SU-DHL-6 (cell line): Measurements from ENCODE around the gene HSPA2.
"Not testable (repeated sequence)": the region's sequence is repeated elsewhere in the genome, so short reads cannot be mapped to it uniquely, and the experiment has no call there.

Source experiments
- H2AFZ ChIP-seq: fragments of 200-600 bp; sonication (generic); 2 replicates; pipeline ENCODE4 v1.6.1; 2014; ENCODE audit warnings: low read depth, mild to moderate bottlenecking, moderate library complexity, mixed read lengths, antibody characterized with exemption, low read length; ENCODE audit not compliant: severe bottlenecking
- H3F3A ChIP-seq: fragments of 200-600 bp; shearing (Covaris generic); 2 replicates; pipeline ENCODE4 v1.6.0; 2016; ENCODE audit warnings: antibody characterized with exemption, mild to moderate bottlenecking; ENCODE audit not compliant: insufficient read depth
- H3K27ac ChIP-seq: fragments of 200-600 bp; sonication (generic); 2 replicates; pipeline ENCODE4 v1.5.1; 2016; ENCODE audit warnings: low read depth, mild to moderate bottlenecking, low read length, moderate library complexity, mixed read lengths
- H3K27me3 ChIP-seq: fragments of 200-600 bp; sonication (generic), shearing (Covaris generic); 2 replicates; pipeline ENCODE4 v1.6.0; 2014; ENCODE audit warnings: mild to moderate bottlenecking, low read length
- H3K36me3 ChIP-seq: fragments of 200-600 bp; sonication (generic); 2 replicates; pipeline ENCODE4 v1.6.1; 2014; ENCODE audit warnings: mild to moderate bottlenecking, low read length, mixed read lengths
- H3K4me2 ChIP-seq: fragments of 300-600, 200-600 bp; shearing (Covaris generic), sonication (generic); 2 replicates; pipeline ENCODE4 v1.6.0; 2014; ENCODE audit warnings: low read length, low read depth, mild to moderate bottlenecking; ENCODE audit not compliant: poor library complexity, severe bottlenecking
- H3K4me3 ChIP-seq: fragments of 200-600 bp; sonication (generic); 2 replicates; pipeline ENCODE4 v1.5.1; 2014; ENCODE audit warnings: antibody characterized with exemption, low read length, mild to moderate bottlenecking, mixed read lengths; ENCODE audit not compliant: insufficient read depth, poor library complexity, severe bottlenecking
- H3K79me2 ChIP-seq: fragments of 200-600 bp; sonication (generic); 2 replicates; pipeline ENCODE4 v1.6.1; 2014; ENCODE audit warnings: mild to moderate bottlenecking, low read length, moderate library complexity; ENCODE audit not compliant: insufficient read depth
- H3K9ac ChIP-seq: fragments of 200-600 bp; sonication (generic); 2 replicates; pipeline ENCODE4 v1.7.0; 2014; ENCODE audit warnings: mild to moderate bottlenecking, low read length
- H3K9me2 ChIP-seq: fragments of 200-600 bp; sonication (generic); replicated peaks from 2 replicates; pipeline ENCODE4 v1.6.1; 2014; ENCODE audit warnings: low read length; ENCODE audit not compliant: insufficient read depth
- H3K9me3 ChIP-seq: fragments of 200-600 bp; sonication (generic); 2 replicates; pipeline ENCODE4 v1.6.1; 2014; ENCODE audit warnings: low read length, mixed read lengths; ENCODE audit not compliant: insufficient read depth
- H4K20me1 ChIP-seq: fragments of 200-600 bp; sonication (generic); 2 replicates; pipeline ENCODE4 v1.6.1; 2014; ENCODE audit warnings: low read depth, mild to moderate bottlenecking, antibody characterized with exemption, low read length, moderate library complexity, mixed read lengths
- EZH2phosphoT487 ChIP-seq: fragments of 200-600 bp; sonication (generic), shearing (Covaris generic); conservative IDR thresholded peaks from 2 replicates; pipeline ENCODE4 v1.6.1; 2018; ENCODE audit warnings: mild to moderate bottlenecking, antibody characterized with exemption, low read length, moderate library complexity, mixed read lengths
- TF ChIP-seq, protein P1 (sequence below): fragments of 200-600 bp; sonication (generic); IDR thresholded peaks from one replicate; pipeline ENCODE4 v1.5.1; 2017; ENCODE audit warnings: antibody characterized with exemption, mild to moderate bottlenecking, low read length, moderate library complexity; ENCODE audit not compliant: insufficient read depth, poor library complexity, severe bottlenecking

HSPA2 gene

DNA sequence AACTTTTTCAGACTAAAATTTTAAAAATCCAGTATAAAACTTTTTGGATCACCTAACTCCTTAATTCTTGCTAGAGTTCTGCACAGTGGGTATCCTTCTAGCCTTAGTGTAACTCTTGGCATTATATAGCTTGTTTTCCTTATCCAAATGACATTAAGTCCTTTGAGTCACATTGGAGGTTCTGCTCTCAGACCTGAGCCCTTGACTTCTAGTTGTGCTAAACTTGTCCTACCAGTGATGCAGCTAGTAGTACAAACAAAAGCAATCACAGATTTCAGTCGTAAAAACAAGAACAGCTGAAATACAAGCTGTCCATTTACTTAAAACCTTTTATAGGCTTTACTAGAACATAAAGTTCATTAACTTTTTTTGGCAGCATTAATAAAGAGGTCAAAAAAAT is 25.5 kb upstream of the HSPA2 start:
- Histone ChIP-seq H4K20me1 (peaks cover 56% of the 10 kb centered on the region), H3K27ac (no peak overlapping the region), H3K4me3 (no peak overlapping the region)

DNA sequence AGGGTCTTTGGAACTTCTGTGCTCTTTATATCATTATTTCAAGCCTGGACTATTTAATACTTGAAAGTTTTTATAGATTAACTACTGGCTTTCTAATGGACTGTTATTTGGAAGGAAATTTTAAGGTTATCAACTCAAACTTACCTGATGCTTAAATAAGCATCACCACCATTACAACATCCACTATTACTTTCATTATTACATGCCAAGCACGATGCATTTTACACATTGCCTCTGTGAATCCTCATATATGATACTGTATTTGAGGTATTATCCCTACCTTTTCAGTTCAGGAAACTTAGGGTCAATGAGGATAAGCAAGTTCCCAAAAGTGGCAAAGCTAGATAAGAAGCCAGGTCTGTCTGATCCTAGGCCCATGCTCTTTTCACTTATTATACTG is 23.6 kb upstream of the HSPA2 start:
- H3K9me3 ChIP-seq = no peaks in the 10 kb centered on the region
- H3F3A ChIP-seq = peaks cover 11% of the 10 kb centered on the region; the same call in 1 of the 2 replicates
- no peaks in the 10 kb centered on the region for H3K9me2 ChIP-seq
- H3K36me3 ChIP-seq = peaks cover 21% of the 10 kb centered on the region
- no peak overlapping the region for H3K4me3 ChIP-seq
- no peak overlapping the region for H2AFZ ChIP-seq
- peaks cover 57% of the 10 kb centered on the region for H4K20me1 ChIP-seq
- no peak overlapping the region for H3K4me2 ChIP-seq
- H3K27ac ChIP-seq = no peak overlapping the region
- H3K9ac ChIP-seq = no peak overlapping the region
- peaks cover 100% of the 10 kb centered on the region for H3K79me2 ChIP-seq
- no peaks in the 10 kb centered on the region for H3K27me3 ChIP-seq
- no peak for TF ChIP-seq EZH2phosphoT487
- TF ChIP-seq, protein P1, sequence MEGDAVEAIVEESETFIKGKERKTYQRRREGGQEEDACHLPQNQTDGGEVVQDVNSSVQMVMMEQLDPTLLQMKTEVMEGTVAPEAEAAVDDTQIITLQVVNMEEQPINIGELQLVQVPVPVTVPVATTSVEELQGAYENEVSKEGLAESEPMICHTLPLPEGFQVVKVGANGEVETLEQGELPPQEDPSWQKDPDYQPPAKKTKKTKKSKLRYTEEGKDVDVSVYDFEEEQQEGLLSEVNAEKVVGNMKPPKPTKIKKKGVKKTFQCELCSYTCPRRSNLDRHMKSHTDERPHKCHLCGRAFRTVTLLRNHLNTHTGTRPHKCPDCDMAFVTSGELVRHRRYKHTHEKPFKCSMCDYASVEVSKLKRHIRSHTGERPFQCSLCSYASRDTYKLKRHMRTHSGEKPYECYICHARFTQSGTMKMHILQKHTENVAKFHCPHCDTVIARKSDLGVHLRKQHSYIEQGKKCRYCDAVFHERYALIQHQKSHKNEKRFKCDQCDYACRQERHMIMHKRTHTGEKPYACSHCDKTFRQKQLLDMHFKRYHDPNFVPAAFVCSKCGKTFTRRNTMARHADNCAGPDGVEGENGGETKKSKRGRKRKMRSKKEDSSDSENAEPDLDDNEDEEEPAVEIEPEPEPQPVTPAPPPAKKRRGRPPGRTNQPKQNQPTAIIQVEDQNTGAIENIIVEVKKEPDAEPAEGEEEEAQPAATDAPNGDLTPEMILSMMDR = no peak

More for the DNA sequence above, 25.5 kb upstream of the HSPA2 start:
- Histone ChIP-seq H3K36me3 (peaks cover 20% of the 10 kb centered on the region), H3K9ac (no peak overlapping the region), H3K9me3 (no peaks in the 10 kb centered on the region), H2AFZ (no peak overlapping the region), H3K9me2 (no peaks in the 10 kb centered on the region), H3K79me2 (peaks cover 100% of the 10 kb centered on the region), H3K4me2 (no peak overlapping the region), H3K27me3 (no peaks in the 10 kb centered on the region), H3F3A (peaks cover 17% of the 10 kb centered on the region)
- TF ChIP-seq, protein P1 = no peak
- TF ChIP-seq EZH2phosphoT487 = no peak

DNA sequence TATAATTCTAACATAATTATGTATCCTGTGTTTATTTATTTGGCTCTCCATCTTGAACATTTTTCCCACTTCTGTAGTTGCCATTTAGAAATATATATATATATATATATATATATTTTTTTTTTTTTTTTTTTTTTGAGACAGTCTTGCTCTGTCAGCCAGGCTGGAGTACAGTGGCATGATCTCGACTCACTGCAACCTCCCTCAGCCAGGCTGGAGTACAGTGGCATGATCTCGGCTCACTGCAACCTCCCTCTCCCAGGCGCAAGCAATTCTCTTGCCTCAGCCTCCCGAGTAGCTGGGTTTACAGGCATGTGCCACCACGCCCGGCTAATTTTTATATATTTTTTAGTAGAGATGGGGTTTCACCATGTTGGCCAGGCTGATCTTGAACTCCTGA is 22.9 kb upstream of the HSPA2 start:
- Histone ChIP-seq H3K79me2 (peaks cover 100% of the 10 kb centered on the region), H4K20me1 (peaks cover 55% of the 10 kb centered on the region), H3K36me3 (peaks cover 24% of the 10 kb centered on the region), H3F3A (peaks cover 11% of the 10 kb centered on the region; the same call in 1 of the 2 replicates)
- H3K27me3 ChIP-seq, H3K4me3 ChIP-seq, H3K4me2 ChIP-seq, H3K9me2 ChIP-seq, H3K27ac ChIP-seq, H2AFZ ChIP-seq, H3K9ac ChIP-seq, H3K9me3 ChIP-seq: not testable (repeated sequence)

DNA sequence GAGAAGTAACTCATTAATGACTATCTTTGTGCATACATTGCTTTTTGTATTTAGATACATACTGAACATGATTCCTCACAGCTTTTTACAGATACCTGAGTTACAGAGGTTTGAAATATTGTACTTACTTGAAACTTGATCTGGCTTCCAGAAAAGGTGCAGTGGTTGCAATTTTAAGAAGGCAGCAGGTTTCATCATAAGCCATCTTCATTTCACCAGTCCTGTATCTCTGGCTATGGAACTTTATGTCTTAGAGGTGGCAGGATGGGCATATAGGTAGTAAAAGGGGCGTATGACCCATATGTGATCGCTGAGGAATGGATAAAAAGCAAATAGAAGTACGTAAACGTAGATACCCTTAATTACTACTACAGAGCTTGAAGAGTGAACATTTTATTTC is 22.3 kb upstream of the HSPA2 start:
- peaks cover 55% of the 10 kb centered on the region for H4K20me1 ChIP-seq
- peaks cover 24% of the 10 kb centered on the region for H3K36me3 ChIP-seq
- no peak overlapping the region for H3K4me2 ChIP-seq
- H3F3A ChIP-seq = peaks cover 14% of the 10 kb centered on the region; the same call in 1 of the 2 replicates
- H3K9me3 ChIP-seq = no peaks in the 10 kb centered on the region
- H3K27ac ChIP-seq = no peak overlapping the region
- H3K79me2 ChIP-seq = peaks cover 100% of the 10 kb centered on the region
- TF ChIP-seq, protein P1 = no peak
- no peak for TF ChIP-seq EZH2phosphoT487
- H3K9me2 ChIP-seq = no peaks in the 10 kb centered on the region
- no peak overlapping the region for H2AFZ ChIP-seq
- no peak overlapping the region for H3K4me3 ChIP-seq
- H3K27me3 ChIP-seq = no peaks in the 10 kb centered on the region
- H3K9ac ChIP-seq = no peak overlapping the region
